Astrocyte of the cerebellum (primary cell): Measurements from ENCODE around the gene CPAMD8.
A peak's percentile ranks its signal among the peaks of the same experiment; 100 is the strongest.

Experiments
- DNase-seq: peaks from one replicate; pipeline ENCODE4 v3.0.0-alpha.2; 2011; ENCODE audit warnings: low read depth
- H3K4me3 ChIP-seq: 2 replicates; pipeline ENCODE4 v1.5.1; 2011; ENCODE audit warnings: mild to moderate bottlenecking, low read depth, low read length, moderate library complexity
- in situ Hi-C: cut with HindIII; loops from 2 replicates; pipeline ENCODE4 v1.10.0; 2017; ENCODE audit warnings: low sequenced_read_pairs
- TF ChIP-seq, protein P1 (sequence below): IDR thresholded peaks from 2 replicates; pipeline ENCODE4 v1.5.1; 2012; ENCODE audit warnings: low read length, low read depth, moderate library complexity, mild to moderate bottlenecking; ENCODE audit errors: missing control alignments

CPAMD8 gene

DNA sequence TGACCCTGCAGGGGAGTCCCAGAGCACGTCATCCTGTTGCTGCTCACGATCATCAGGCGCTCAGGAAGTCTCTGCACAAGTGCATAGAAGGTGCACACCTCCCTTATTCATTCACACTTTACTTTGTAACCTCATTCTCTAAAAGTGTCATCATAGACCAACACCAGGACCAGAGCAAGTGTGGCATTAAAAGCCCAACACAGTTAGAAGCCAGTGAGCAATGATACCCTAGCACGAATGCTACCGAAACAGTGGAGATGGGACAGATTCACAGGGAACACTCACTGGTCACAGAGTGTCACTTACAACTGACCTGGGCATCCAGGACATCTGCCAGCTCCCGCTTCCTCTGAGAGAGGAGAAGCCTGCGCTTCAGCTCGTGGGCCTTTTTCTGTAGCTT, 31.6 kb upstream of the CPAMD8 start:
- no peak for DNase-seq
- TF ChIP-seq, protein P1, sequence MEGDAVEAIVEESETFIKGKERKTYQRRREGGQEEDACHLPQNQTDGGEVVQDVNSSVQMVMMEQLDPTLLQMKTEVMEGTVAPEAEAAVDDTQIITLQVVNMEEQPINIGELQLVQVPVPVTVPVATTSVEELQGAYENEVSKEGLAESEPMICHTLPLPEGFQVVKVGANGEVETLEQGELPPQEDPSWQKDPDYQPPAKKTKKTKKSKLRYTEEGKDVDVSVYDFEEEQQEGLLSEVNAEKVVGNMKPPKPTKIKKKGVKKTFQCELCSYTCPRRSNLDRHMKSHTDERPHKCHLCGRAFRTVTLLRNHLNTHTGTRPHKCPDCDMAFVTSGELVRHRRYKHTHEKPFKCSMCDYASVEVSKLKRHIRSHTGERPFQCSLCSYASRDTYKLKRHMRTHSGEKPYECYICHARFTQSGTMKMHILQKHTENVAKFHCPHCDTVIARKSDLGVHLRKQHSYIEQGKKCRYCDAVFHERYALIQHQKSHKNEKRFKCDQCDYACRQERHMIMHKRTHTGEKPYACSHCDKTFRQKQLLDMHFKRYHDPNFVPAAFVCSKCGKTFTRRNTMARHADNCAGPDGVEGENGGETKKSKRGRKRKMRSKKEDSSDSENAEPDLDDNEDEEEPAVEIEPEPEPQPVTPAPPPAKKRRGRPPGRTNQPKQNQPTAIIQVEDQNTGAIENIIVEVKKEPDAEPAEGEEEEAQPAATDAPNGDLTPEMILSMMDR, result no peak
- no peak overlapping the region for H3K4me3 ChIP-seq
- in situ Hi-C loops, result no loop called here

DNA sequence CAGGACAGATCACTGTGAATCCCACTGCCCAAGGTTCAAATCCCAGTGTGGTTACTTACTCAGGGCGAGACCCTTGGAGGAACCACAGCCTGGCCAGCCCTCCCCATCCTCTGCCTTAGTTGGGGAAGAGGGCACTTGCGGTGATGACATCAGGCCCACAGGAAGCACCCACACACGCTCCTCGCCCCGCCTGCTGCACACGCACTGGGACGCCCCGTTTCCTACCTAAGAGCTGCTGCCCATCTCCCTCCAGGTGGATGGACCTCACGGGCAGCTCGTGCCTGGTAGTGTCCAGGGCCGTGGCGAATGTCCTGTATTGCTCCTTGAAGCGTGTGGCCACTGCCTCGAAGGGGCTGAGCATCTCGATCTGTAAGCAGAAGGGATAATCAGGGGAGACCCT, 29.0 kb upstream of the CPAMD8 start:
- TF ChIP-seq, protein P1, result no peak
- in situ Hi-C loops, result no loop called here
- no peak for DNase-seq
- no peak overlapping the region for H3K4me3 ChIP-seq

DNA sequence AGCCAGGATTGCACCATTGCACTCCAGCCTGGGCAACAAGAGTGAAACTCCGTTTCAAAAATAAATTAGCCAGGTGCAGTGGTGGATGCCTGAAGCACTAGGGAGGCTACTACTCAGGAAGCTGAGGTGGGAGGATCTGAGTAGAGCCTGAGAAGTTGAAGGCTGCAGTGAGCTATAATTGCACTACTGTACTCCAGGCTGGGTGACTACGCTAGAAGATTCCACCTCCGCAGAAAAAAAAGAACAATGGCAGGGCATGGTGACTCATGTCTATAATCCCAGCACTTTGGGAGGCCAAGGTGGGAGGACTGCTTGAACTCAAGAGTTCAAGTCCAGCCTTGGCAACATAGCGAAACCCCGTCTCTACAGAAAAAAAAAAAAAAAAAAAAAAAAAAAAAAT, 28.1 kb upstream of the CPAMD8 start:
- H3K4me3 ChIP-seq, result no peak overlapping the region
- DNase-seq, result no peak
- in situ Hi-C loops, result no loop called here
- TF ChIP-seq, protein P1, result no peak

DNA sequence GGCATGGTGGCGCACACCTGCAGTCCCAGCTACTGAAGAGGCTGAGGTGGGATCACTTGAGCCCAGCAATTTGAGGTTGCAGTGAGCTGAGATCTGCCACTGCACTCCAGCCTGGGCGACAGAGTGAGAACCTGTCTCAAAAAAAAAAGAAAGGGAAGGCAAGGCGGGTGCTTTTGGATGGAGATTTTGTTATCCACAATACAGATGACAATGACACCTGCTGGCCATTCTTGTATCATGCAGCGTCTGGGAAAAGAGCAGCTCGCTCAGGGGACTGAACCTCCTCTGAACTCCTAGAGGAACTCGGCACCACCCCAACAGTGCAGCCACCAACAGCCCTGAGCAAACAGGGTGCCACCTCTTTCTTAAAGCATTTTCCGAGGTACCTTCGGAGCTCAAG, 25.8 kb upstream of the CPAMD8 start:
- TF ChIP-seq, protein P1, result peak; percentile 71
- in situ Hi-C loops, result no loop called here
- DNase-seq, result no peak
- no peak overlapping the region for H3K4me3 ChIP-seq

DNA sequence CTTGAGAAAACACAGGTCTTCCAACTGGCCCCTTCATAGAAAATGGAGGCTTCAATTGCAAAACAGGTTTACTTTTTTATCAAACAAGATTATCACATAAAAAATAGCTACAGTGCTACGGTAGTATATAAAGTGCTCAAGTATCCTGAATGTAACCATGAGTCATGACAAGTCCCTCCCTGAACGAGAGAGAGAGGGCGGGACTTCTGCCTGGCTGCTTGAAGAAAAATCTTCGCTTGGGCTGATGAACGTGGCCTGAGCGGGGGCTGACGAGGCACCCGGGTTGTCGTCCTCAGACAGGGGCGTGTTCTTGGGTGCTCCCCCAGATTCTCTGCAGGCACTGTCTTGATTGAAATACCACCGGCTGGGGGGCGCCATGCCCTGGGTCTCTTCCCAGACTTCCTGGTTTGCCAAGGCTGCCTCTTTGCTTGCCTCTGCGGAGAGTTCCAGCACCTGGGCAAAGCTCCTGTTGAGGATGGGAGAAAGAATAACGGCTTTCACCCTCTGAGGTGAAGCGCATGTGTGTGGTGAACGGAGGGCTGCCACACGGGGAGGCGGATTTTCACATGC, 23.2 kb upstream of the CPAMD8 start:
- no peak overlapping the region for H3K4me3 ChIP-seq
- TF ChIP-seq, protein P1, result no peak
- DNase-seq, result no peak
- in situ Hi-C loops, result no loop called here

DNA sequence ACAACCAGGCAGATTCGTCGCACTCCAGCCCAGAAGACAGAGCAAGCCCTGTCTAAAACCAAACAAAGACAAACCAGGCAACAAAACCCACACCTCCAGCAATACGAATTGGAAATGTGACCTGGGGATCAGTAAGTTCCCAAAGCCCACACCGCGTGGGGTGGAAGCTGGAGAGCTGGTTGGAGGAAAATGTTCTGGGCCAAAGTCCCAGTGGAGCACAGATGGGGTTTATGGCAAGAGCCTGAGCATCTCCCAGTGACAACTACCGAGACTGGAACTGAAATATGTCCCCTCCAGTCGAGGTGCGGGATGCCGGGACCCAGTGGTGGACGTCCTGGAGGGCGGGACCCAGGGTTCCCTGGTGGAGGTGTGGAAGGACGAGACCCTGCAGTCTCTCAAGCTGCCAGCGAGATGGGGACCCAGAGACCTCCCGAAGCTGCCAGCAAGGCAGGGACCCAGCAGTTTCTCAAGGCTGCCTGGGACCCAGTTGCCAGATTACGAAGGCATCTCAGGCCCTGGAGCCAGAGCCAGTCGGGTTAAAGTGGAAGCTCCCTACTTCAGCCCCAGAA, 22.4 kb upstream of the CPAMD8 start:
- no peak for DNase-seq
- in situ Hi-C loops, result no loop called here
- H3K4me3 ChIP-seq, result no peak overlapping the region
- TF ChIP-seq, protein P1, result no peak
